H1 (cell line): ENCODE data around the gene NR1H2. TPM values are rescaled to one million over a fixed set of nuclear protein-coding genes. Genes with fewer than 3 reads are reported as not detected.
A peak's percentile ranks its signal among the peaks of the same experiment; 100 is the strongest.

Source experiments
- CTCF ChIA-PET: fragments of 300-600 bp; sonication (Branson Sonifier 250); formaldehyde crosslinking; loops from one replicate; lab custom pipeline; 2021; ENCODE audit not compliant: partially characterized antibody; lab: Charles Lee
- POLR2A ChIA-PET: fragments of 300-600 bp; sonication (Branson Sonifier 250); formaldehyde crosslinking; loops from one replicate; lab custom pipeline; 2021; ENCODE audit warnings: inconsistent platforms; ENCODE audit not compliant: partially characterized antibody; lab: Charles Lee
- DNase-seq, 2 experiments: peaks; one replicate each; pipeline versions ENCODE4 v3.0.0 to v3.0.0-alpha.2; 2010 to 2022; ENCODE audit warnings: low spot score in 2 of 2, low read depth in 1 of 2, mixed read lengths in 1 of 2
- FAIRE-seq: peaks from 2 replicates; lab custom pipeline; 2011; peaks lifted over from hg19 to GRCh38; lab: Jason Lieb, UNC
- H2AFZ ChIP-seq: 2 replicates; pipeline ENCODE4 v1.8.1; 2012; ENCODE audit warnings: low read length, inconsistent platforms
- H2AK5ac ChIP-seq: 2 replicates; pipeline ENCODE4 v1.6.1; 2013; ENCODE audit warnings: low read depth, low read length
- H2BK120ac ChIP-seq: replicated peaks from 2 replicates; pipeline ENCODE3; 2013; ENCODE audit warnings: low read depth, low read length, inconsistent platforms
- H2BK12ac ChIP-seq: 2 replicates; pipeline ENCODE4 v1.6.1; 2013; ENCODE audit warnings: low read depth, low read length
- H2BK15ac ChIP-seq: 2 replicates; pipeline ENCODE4 v1.6.1; 2013; ENCODE audit warnings: low read length
- H2BK20ac ChIP-seq: 2 replicates; pipeline ENCODE4 v1.6.1; 2013; ENCODE audit warnings: low read length
- H2BK5ac ChIP-seq: 2 replicates; pipeline ENCODE4 v1.6.1; 2013; ENCODE audit warnings: low read depth, low read length
- H3K14ac ChIP-seq: 2 replicates; pipeline ENCODE4 v1.6.1; 2013; ENCODE audit warnings: inconsistent platforms; ENCODE audit not compliant: insufficient read length
- H3K18ac ChIP-seq: 2 replicates; pipeline ENCODE4 v1.6.1; 2013; ENCODE audit warnings: low read length; ENCODE audit errors: extremely low read depth
- H3K23ac ChIP-seq: 2 replicates; pipeline ENCODE4 v1.6.1; 2013; ENCODE audit warnings: inconsistent platforms; ENCODE audit not compliant: insufficient read length
- H3K23me2 ChIP-seq: 2 replicates; pipeline ENCODE4 v1.6.1; 2013; ENCODE audit warnings: low read depth, low read length
- H3K27ac ChIP-seq: 2 replicates; pipeline ENCODE4 v1.6.1; 2011; ENCODE audit warnings: low read depth, low read length, inconsistent platforms
- H3K27me3 ChIP-seq, 4 experiments: replicated peaks in 1 of 4; 1 replicate in 1 of 4; 2 replicates in 3 of 4; pipeline versions ENCODE4 v1.6.1 to v1.8.1; 2011 to 2013; ENCODE audit warnings: low read length in 3 of 4, mild to moderate bottlenecking in 3 of 4, inconsistent platforms in 2 of 4, mixed read lengths in 2 of 4, moderate library complexity in 1 of 4; ENCODE audit not compliant: control insufficient read depth in 3 of 4, insufficient read depth in 3 of 4; ENCODE audit errors: extremely low read depth in 1 of 4
- H3K36me3 ChIP-seq, 4 experiments: 2 replicates each; pipeline versions ENCODE4 v1.6.1 to v1.8.1; 2011 to 2013; ENCODE audit warnings: mild to moderate bottlenecking in 4 of 4, low read length in 3 of 4, moderate library complexity in 2 of 4, control low read depth in 1 of 4, inconsistent platforms in 1 of 4; ENCODE audit not compliant: insufficient read depth in 4 of 4, control insufficient read depth in 2 of 4
- H3K4ac ChIP-seq: replicated peaks from 2 replicates; pipeline ENCODE3; 2013; ENCODE audit warnings: low read length, low read depth, mixed read lengths, inconsistent platforms; ENCODE audit not compliant: insufficient read length
- H3K4me1 ChIP-seq, 4 experiments: replicated peaks in 1 of 4; 1 replicate in 1 of 4; 2 replicates in 3 of 4; pipeline versions ENCODE4 v1.6.1 to v1.8.1; 2011 to 2013; ENCODE audit warnings: low read length in 3 of 4, inconsistent platforms in 2 of 4, mixed read lengths in 1 of 4; ENCODE audit not compliant: insufficient read depth in 4 of 4, control insufficient read depth in 3 of 4
- H3K4me2 ChIP-seq, 2 experiments: 2 replicates each; pipeline versions ENCODE4 v1.6.1 to v1.8.1; 2011 to 2013; ENCODE audit warnings: low read depth in 2 of 2, low read length in 2 of 2, control low read depth in 1 of 2, inconsistent platforms in 1 of 2, mild to moderate bottlenecking in 1 of 2; ENCODE audit not compliant: insufficient read depth in 1 of 2
- H3K4me3 ChIP-seq, 4 experiments: fragments of 200-600, 300-600 bp in 1 of 4; sonication (generic), shearing (Covaris generic), sonication (Bioruptor Twin) in 1 of 4; 2 replicates each; pipeline versions ENCODE4 v1.5.1 to v1.8.1; 2011 to 2016; ENCODE audit warnings: low read length in 4 of 4, low read depth in 3 of 4, control low read depth in 2 of 4, inconsistent platforms in 2 of 4, mild to moderate bottlenecking in 2 of 4, mixed read lengths in 1 of 4, moderate library complexity in 1 of 4; ENCODE audit not compliant: insufficient read depth in 2 of 4; ENCODE audit errors: extremely low read depth in 1 of 4
- H3K56ac ChIP-seq: replicated peaks from 2 replicates; pipeline ENCODE3; 2013; ENCODE audit warnings: low read depth, mild to moderate bottlenecking, mixed read lengths, low read length, inconsistent platforms; ENCODE audit not compliant: insufficient read length
- H3K79me1 ChIP-seq: 2 replicates; pipeline ENCODE4 v1.6.1; 2013; ENCODE audit warnings: low read depth, low read length, control low read depth
- H3K79me2 ChIP-seq, 2 experiments: 2 replicates each; pipeline versions ENCODE4 v1.6.1 to v1.8.1; 2012 to 2013; ENCODE audit warnings: low read length in 2 of 2, mild to moderate bottlenecking in 2 of 2, inconsistent platforms in 1 of 2; ENCODE audit not compliant: insufficient read depth in 2 of 2, control insufficient read depth in 1 of 2
- H3K9ac ChIP-seq, 4 experiments: replicated peaks in 1 of 4; 1 replicate in 1 of 4; 2 replicates in 3 of 4; pipeline versions ENCODE4 v1.6.1 to v1.8.1; 2011 to 2013; ENCODE audit warnings: low read depth in 3 of 4, low read length in 3 of 4, control low read depth in 2 of 4, mild to moderate bottlenecking in 2 of 4, moderate library complexity in 2 of 4, inconsistent platforms in 1 of 4; ENCODE audit errors: extremely low read depth in 1 of 4
- H3K9me3 ChIP-seq, 2 experiments: 2 replicates each; pipeline versions ENCODE4 v1.6.1 to v1.8.1; 2012 to 2013; ENCODE audit warnings: mild to moderate bottlenecking in 2 of 2, moderate library complexity in 2 of 2, control low read depth in 1 of 2, inconsistent platforms in 1 of 2, low read depth in 1 of 2, low read length in 1 of 2, mixed read lengths in 1 of 2; ENCODE audit not compliant: insufficient read depth in 2 of 2
- H4K20me1 ChIP-seq, 2 experiments: replicated peaks in 1 of 2; 2 replicates each; pipeline versions ENCODE3 to v1.8.1; 2011 to 2013; ENCODE audit warnings: inconsistent platforms in 2 of 2, low read length in 2 of 2, mild to moderate bottlenecking in 1 of 2; ENCODE audit not compliant: insufficient read depth in 2 of 2, control insufficient read depth in 1 of 2
- H4K5ac ChIP-seq: 2 replicates; pipeline ENCODE4 v1.6.1; 2013; ENCODE audit warnings: low read length, low read depth, mixed read lengths, inconsistent platforms; ENCODE audit not compliant: insufficient read length
- H4K8ac ChIP-seq: 2 replicates; pipeline ENCODE4 v1.8.0; 2013; ENCODE audit warnings: mild to moderate bottlenecking, moderate library complexity, low read length, inconsistent platforms; ENCODE audit not compliant: insufficient read depth; ENCODE audit errors: extremely low read depth
- H4K91ac ChIP-seq: replicated peaks from 2 replicates; pipeline ENCODE3; 2013; ENCODE audit warnings: low read length, mixed read lengths, inconsistent platforms; ENCODE audit not compliant: insufficient read length
- BCL11A ChIP-seq, 2 experiments: IDR thresholded peaks; one replicate each; pipeline ENCODE4 v1.6.1; 2011; ENCODE audit warnings: low read depth in 2 of 2, low read length in 2 of 2, mild to moderate bottlenecking in 2 of 2
- CBX5 ChIP-seq: fragments of 300-800, 300-1000 bp; sonication (generic); IDR thresholded peaks from 2 replicates; pipeline ENCODE4 v1.7.1; 2016; ENCODE audit warnings: antibody characterized with exemption, low read length, low read depth
- CBX8 ChIP-seq: fragments of 300-800, 300-1000 bp; sonication (generic); IDR thresholded peaks from 2 replicates; pipeline ENCODE4 v1.7.1; 2016; ENCODE audit warnings: low read depth, low read length, borderline replicate concordance
- CEBPB ChIP-seq: IDR thresholded peaks from 2 replicates; pipeline ENCODE4 v1.6.1; 2012; ENCODE audit warnings: low read depth, low read length
- CREB1 ChIP-seq: IDR thresholded peaks from 2 replicates; pipeline ENCODE4 v1.6.1; 2012; ENCODE audit warnings: inconsistent platforms
- JUN ChIP-seq: IDR thresholded peaks from 2 replicates; pipeline ENCODE4 v1.6.1; 2011; ENCODE audit warnings: low read depth, mild to moderate bottlenecking, improper control_type of control experiment, low read length
- KDM4A ChIP-seq: IDR thresholded peaks from one replicate; pipeline ENCODE4 v1.7.1; 2012; ENCODE audit warnings: low read depth, mild to moderate bottlenecking, moderate library complexity, low read length, inconsistent platforms; ENCODE audit not compliant: severe bottlenecking
- RFX5 ChIP-seq: IDR thresholded peaks from 2 replicates; pipeline ENCODE4 v1.6.1; 2011; ENCODE audit warnings: low read depth, low read length, improper control_type of control experiment, borderline replicate concordance
- SP4 ChIP-seq: IDR thresholded peaks from 2 replicates; pipeline ENCODE4 v1.6.1; 2012; ENCODE audit warnings: low read length, inconsistent platforms
- SUZ12 ChIP-seq: fragments of 200-600 bp; sonication (generic); IDR thresholded peaks from 2 replicates; pipeline ENCODE4 v1.6.1; 2012; ENCODE audit warnings: mild to moderate bottlenecking, inconsistent platforms, low read length, moderate library complexity, mixed read lengths
- TBP ChIP-seq: IDR thresholded peaks from 2 replicates; pipeline ENCODE4 v1.6.1; 2011; ENCODE audit warnings: low read depth, low read length, improper control_type of control experiment
- YY1 ChIP-seq: IDR thresholded peaks from 2 replicates; pipeline ENCODE4 v1.6.1; 2011; ENCODE audit warnings: low read depth, mild to moderate bottlenecking, low read length
- WGBS, 2 experiments: shearing (Covaris generic) in 1 of 2; methylation state at CpG; one replicate each; pipeline versions ENCODE4 v1.1.6 to v1.1.7; 2013 to 2015; ENCODE audit warnings: low lambda C conversion rate in 2 of 2, mixed read lengths in 2 of 2, inconsistent platforms in 1 of 2, low coverage in 1 of 2, missing lambda C conversion rate in 1 of 2; ENCODE audit not compliant: insufficient replicate concordance in 2 of 2, insufficient coverage in 1 of 2, insufficient read length in 1 of 2; ENCODE audit errors: extremely low coverage in 1 of 2, missing lambda C conversion rate in 1 of 2; 5-methylcytosine and 5-hydroxymethylcytosine counted together
- polyA plus RNA-seq, 7 experiments: library from polyadenylated mRNA; depleted of rRNA in 3 of 7; stranded (reverse) in 5 of 7; unstranded in 2 of 7; fragments of >200 nt in 5 of 7; fragments of 200-250 nt in 2 of 7; gene quantifications; 1 replicate in 5 of 7; 2 replicates in 1 of 7; 4 replicates in 1 of 7; pipeline versions ENCODE4 v1.2.1 to v1.2.3, GENCODE V29; 2011 to 2013; ENCODE audit warnings: missing spikeins in 2 of 7, mixed read lengths in 2 of 7
- total RNA-seq: library from RNA; stranded (reverse); fragmentation: NEBNext Ultra II Directional; extraction: Animal tissue kit (Norgen Biotek cat#: 25700); gene quantifications from 2 replicates; pipeline ENCODE4 v1.2.1, GENCODE V29; 2021

NR1H2 gene
- total and polyA plus RNA-seq, 2 of the 8 experiments (the other 6 are each of a cell fraction or from before 2014, with no cell fraction given) = 40.3 to 47.5 TPM

- ChIA-PET CTCF (interaction anchor here (0.9 to 3.0 kb wide), 11 partner anchors 12 to 229 kb away, joined by 3 to 10 read pairs (median 4); no protein-coding TSS in a partner anchor), POLR2A (interaction anchor here (2.2 to 4.3 kb wide), 4 partner anchors 10 to 15 kb away, joined by 21 to 46 read pairs (median 34); no protein-coding TSS in a partner anchor)
- Histone ChIP-seq H2BK5ac (no peak overlapping the region), H3K14ac (no peak overlapping the region), H3K9ac (no peak overlapping the region), H3K56ac (no peak overlapping the region), H3K27ac (no peak overlapping the region), H2BK20ac (no peak overlapping the region), H3K23me2 (peaks cover 37% of the 10 kb centered on the region), H3K79me2 (peaks cover 3 to 10% of the 10 kb centered on the region in 2 experiments; a peak in 2 of 4 replicates), H2BK12ac (no peak overlapping the region; the same call in 1 of the 2 replicates), H4K5ac (no peak overlapping the region), H3K79me1 (peaks cover 6% of the 10 kb centered on the region; the same call in 1 of the 2 replicates), H3K9me3 (no peaks in the 10 kb centered on the region), H4K20me1 (peaks cover 15 to 21% of the 10 kb centered on the region in 2 experiments), H3K23ac (no peak overlapping the region), H3K18ac (no peak overlapping the region), H2AK5ac (no peak overlapping the region), H3K4me3 (peak overlapping the region in 2 of 4 experiments; percentile 53 to 68; a peak in 4 of 8 replicates), H2BK120ac (no peak overlapping the region), H4K91ac (no peak overlapping the region), H3K36me3 (peaks cover 3 to 7% (median 5%) of the 10 kb centered on the region in 4 experiments; a peak in 4 of 8 replicates), H3K4me1 (peaks cover 2 to 28% (median 13%) of the 10 kb centered on the region in 4 experiments), H3K4ac (no peak overlapping the region), H3K4me2 (peak overlapping the region; percentile 89 to 91), H3K27me3 (peaks cover 5 to 15% (median 12%) of the 10 kb centered on the region in 4 experiments; a peak in 6 of 7 replicates), H4K8ac (no peak overlapping the region), H2BK15ac (no peak overlapping the region), H2AFZ (no peak overlapping the region)
- DNase-seq = no peak
- TF ChIP-seq YY1 (no peak), KDM4A (no peak), CBX5 (no peak), CBX8 (no peak), CEBPB (no peak), BCL11A (IDR thresholded peaks at IDR 0.05; ENCODE audit: low read depth in 2 of 2, low read length in 2 of 2) (no peak), JUN (no peak), RFX5 (no peak), SUZ12 (no peak), CREB1 (no peak), TBP (no peak), SP4 (no peak)
- 64% methylated on average over 11 of the region's 20 CpGs; no CpG with 5 or more reads in 1 of the 2 experiments for WGBS, 2 experiments
- no peak for FAIRE-seq
These were observed 48.6 kb upstream of the NR1H2 start for GRCh38 chr19:50327461-50328223.
